HG03520 (cell line): Measurements from ENCODE around the gene KRTAP5-9.
"Not testable (repeated sequence)": the region's sequence is repeated elsewhere in the genome, so short reads cannot be mapped to it uniquely, and the experiment has no call there.

Experiments used
- ATAC-seq: cut with Tn5 transposase; IDR thresholded peaks from one replicate; pipeline ENCODE4 v1.9.1; 2021; ENCODE audit warnings: mild to moderate bottlenecking, moderate library complexity; ENCODE audit not compliant: unreplicated experiment

KRTAP5-9 gene

DNA sequence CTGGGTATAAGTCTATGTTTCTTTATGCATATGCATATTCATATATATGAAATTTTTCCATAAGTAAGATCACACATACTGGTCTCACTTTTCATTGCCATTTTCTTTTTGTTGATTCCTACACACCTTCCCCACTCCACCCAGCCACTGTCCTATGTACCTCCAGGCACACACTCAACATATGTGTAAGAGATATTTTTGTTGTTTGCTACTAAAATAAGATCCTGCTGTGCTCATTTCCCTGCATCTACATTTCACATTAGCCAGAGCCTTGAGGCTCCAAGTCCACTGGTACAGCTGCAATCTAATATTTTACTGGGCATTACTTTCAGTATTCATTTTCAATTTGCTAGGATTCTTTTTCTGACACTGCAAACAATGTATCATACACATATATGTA, 9.0 kb downstream of the KRTAP5-9 start:
- no peak for ATAC-seq

DNA sequence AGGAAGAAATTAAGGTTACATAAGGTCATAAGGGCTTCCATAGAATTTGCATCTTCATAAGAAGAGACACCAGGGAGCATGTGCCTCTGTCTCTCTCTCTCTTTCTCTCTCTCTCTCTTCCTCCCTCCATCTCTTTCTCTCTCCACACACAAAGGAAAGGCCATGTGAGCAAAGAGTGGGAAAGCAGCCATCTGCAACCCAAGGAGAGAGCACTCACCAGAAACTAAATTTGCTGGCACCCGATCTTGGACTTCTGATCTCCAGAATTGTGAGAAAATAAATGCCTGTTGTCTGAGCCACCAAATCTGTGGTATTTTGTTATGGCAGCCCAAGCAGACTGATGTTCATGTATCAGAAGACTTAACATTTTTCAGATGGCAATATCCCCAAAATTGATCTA, 10.8 kb downstream of the KRTAP5-9 start:
- no peak for ATAC-seq

DNA sequence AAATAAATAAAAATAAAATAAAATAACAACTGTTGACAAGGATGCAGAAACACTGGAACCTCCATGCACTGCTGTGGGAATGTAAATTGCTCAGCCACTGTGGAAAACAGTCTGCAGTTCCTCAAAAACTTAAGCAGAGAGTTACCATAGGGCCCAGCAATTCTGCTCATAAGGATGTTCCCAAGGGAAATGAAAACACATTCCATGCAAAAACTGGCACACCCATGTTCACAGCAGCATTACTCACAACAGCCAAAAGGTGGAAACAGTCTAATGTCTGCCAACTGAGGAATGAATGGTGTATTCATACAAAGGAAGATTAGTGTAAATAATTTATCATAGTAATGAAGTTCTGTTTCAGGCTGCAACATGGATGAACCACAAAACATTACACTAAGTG, 13.9 kb downstream of the KRTAP5-9 start:
- ATAC-seq = no peak

DNA sequence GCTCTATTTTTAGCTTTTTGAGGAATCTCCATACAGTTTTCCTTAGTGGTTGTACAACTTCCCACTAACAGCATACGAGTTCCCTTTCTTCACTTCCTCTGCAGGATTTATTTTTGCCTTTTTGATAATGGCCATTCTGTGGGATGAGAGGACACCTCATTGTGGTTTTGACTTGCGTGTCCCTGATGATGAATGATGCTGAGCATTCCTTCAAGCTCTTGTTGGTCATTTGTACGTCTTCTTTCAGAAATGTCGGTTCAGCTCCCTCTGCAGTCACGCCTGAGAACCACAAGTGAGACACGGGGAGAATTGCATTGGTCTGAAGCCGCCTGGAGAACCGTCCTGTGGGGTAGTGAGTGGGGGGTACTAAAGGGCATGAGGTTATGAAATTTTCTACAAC, 15.2 kb downstream of the KRTAP5-9 start:
- no peak for ATAC-seq

DNA sequence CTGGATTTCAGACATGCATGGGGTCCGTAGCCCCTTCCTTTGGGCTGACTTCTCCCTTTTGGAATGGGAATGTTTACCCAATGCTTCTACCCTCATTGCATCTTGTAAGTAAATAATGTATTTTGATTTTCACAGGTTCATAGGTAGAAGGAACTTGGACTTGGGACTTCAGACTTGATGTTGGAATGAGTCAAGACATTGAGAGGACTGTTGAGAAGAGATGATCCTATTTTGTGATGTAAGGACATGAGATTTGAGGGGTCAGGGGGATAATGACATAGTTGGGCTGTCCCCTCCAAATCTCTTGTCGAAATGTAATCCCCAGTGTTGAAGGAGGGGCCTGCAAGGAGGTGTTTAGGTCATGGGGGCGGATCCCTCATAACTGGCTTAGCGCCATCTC, 16.2 kb downstream of the KRTAP5-9 start:
- no peak for ATAC-seq

DNA sequence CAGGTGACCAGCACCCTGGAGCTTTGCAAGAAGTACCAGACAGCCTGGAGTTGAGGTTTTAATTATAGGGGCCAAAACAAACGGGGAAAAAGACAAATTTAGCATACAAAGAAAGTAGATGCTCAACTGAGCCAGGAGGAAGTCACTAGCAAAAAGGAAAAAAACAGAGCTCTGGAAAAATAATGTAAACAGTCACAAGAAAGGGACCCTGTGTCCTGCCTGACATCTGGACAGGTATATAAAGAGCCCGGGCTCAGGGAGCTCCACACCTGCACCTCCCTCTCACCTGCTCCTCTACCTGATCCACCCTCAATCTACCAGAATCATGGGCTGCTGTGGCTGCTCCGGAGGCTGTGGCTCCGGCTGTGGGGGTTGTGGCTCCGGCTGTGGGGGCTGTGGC, 17.0 kb downstream of the KRTAP5-9 start, which contains the start of gene KRTAP5-10:
TSS of gene KRTAP5-10 (plus strand) at position 301 of the 400 bp plus-strand sequence. CDS start at position 326, 25 bp downstream.
- no peak for ATAC-seq

DNA sequence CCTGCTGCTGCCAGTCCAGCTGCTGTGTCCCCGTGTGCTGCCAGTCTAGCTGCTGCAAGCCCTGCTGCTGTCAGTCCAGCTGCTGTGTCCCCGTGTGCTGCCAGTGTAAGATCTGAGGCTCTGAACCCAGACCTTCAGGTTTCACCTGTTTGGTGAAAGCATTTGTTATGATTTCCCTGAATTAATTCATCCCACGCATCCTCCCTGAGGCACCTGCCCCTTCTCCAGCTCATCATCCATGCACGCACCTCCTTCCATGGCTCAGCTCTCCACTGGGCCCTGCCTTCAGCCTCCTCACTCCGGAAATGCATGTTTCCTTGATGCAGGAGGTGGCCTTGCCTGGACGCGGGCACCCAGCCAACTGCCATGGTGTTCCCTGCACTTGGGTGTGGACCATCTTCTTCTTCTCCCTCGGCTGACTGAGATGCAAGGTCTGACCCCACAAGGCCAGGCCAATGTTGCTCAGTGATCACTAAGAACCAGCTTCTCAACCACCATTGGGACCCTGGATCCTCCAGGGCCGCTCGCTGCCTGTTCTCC, 17.9 kb downstream of the KRTAP5-9 start:
- ATAC-seq = no peak

DNA sequence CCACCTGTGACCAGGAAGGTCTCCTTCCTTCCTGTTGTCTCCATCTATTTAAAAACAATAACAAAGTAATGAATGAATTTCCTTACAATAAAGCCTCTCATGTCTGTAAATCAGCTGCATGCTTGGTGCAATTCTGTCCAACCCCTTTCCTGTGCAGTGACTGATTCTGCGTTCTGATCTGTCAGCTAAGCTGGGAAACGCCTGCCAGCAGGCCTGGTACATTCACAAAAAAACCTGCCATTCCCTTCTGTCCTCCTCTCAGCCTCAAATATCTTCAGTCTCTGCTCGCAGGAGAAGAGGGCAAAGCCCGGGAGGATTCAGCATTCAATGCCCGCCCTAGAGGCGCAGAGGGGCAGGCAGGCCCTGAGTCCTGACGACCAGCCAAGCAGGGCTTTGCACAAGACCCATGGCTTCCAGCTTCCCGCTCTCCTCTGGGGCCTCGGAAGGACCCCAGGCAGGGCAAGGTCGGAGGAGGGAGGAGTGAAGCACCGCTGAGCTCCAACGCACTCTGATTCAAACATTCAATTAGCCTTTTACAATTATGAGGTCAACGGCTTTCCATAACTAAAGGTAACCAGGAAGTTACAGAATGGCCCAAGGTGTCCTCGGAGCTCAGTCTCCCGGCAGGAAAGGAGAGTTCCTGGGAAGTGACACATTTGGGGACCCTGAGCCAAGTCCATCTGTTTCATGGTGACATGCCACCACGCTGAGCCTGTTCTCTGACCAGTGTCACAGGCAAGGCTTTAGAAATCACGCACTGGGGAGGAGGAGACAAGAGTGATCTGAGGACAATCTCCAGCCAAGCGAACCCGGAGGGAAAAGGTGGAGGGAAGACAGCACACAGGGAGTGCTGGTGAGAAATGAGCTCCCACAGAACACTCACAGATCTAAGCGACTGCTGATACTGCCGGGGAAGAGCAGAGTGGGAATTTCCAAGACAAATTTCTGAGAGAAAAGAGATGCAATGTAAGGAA, 18.7 kb downstream of the KRTAP5-9 start:
- ATAC-seq = not testable (repeated sequence)

DNA sequence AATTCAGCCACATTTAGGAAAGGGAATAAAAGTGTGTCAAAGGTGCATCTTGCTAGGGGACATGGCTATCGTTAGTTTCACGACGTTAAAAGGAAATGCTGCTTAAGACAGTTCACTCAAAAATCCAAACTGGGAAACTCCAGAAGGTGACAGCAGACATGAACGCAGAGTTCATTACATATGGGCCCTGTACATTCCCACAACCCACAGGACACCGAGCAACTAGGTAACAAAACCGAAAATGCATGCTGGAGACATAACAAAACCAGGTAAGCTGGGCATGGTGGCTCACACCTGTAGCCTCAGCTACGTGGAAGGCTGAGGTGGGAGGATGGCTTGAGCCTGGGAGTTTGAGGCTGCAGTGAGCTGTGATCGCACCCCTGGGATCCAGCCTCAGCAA, 19.4 kb downstream of the KRTAP5-9 start:
- ATAC-seq = not testable (repeated sequence)

DNA sequence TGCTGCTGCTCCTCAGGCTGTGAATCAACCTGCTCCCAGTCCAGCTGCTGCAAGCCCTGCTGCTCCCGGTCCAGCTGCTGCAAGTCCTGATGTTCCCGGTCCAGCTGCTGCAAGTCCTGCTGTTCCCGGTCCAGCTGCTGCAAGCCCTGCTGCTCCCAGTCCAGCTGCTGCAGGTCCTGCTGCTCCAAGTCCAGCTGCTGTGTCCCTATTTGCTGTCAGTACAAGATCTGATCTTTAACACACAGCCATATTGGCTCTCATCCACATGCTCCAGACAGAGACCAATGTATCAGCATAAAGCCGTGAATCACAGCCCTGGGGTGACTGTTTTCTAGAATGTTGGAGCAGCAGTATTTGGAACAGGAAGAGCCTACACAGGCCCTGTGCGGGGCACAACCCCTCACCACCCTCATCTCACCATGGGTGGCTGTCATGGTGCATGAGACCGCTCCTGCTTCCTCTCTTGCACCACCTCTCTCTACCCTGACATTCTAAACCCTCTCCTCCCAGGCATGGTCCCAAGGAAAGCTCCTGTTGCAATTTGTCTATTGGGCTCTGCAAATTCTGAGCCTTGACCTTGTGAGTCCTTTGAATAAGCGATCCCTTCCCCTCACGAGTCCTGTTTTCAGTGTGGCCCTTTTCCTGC, 20.6 kb downstream of the KRTAP5-9 start:
- ATAC-seq = no peak

DNA sequence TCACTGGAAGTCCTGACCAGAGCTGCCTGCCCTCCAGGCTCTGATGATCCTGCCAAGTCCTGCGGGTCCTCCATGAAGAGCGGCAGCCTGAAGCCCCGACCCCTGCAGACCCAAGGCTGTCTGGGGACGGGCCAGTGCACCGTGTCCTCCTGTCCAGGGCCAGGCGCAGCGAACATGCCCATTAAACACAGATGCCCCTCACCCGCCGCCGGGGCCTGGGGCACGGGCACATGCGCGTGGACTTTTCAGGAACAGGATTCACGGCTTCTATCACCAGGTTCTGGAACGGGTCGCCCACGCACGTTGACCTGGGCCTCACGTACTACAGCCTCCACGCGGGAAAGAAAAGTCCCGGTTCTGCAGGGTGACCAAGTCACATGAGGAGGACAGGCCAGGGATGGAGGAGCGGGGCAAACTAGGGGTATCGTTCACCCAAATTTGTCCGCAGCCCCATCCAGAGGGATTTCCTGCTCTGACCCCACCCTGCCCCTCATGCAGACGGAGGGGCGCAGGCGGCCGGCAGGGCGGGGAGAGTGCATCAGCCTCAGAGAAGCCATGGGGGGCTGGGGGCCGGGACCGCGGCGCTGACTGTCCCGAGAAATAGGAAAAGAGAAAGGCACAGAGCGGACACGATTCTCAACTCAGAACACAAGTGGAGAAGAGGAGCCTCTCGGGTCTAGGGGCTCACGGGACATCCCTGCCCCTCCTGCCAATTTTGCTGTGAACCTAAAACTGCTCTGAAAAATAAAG, 23.1 kb downstream of the KRTAP5-9 start:
- not testable (repeated sequence) for ATAC-seq

DNA sequence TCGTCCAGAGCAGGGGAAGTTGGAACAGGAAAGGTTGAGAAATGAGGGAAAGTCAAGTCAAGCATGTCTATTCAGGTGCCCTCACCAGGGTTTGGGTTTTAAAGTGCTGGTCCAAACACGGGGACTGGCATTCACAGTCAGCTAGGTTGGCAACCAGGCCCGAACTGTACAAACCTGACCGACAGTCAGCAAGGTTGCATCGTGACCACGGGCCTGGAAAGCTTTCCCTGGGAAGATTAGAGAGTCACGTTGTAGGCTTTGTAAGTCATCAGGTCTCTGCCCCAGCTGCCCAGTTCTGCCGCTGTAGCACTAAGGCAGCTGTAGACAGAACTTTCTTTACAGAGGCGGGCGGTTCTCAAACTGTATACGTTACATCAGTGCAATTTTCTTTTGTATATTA, 24.6 kb downstream of the KRTAP5-9 start:
- no peak for ATAC-seq

DNA sequence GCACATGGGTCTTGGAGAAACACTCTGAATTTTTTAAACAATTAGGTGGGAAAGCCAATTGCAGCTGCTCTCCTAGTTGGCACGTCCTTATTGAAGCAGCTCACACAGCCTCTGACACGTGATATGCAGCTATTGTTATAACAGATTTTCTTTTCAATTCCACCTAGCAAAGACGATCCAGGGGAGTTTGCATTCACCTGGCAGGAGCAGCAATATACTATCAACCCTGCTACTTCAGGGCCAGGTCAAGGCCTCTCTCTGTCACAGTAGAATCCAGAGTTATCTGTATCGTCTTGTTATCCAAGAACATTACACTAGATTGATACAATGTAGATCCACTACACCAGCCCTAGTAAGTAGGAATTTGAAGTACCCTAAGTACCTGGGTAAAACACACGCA, 26.2 kb downstream of the KRTAP5-9 start:
- ATAC-seq = no peak

DNA sequence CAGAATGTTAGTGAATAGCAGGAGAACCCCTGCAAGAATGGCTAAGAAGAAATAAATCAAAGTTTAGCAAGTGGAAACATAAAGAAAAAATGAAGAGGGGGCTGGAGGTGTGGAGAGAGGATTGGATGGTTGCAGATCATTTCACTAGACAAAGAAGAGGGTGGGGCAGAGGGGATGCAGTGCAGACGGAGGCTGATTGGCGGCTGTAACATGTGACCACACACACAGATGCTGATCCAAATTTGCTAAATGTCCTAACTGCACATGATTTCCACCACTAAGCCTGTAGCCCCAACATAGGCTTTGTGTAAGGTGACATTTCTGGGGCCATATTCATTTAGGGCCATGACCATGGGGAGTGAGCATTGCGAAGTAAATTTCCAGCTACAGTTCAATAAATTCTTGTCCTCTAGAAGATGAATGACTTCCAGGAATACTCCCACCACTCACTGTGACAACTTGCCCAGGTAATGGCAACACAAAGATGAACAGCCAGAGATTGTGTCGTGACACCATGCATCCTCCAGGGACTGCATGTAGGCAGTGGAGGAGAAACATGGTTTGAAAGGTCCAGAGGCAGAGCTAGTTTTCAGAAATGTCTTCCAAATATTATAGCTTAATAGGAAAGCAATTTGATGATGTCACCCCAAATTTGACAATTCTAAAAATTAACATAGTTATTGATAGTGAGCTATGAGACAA, 27.7 kb downstream of the KRTAP5-9 start:
- no peak for ATAC-seq

DNA sequence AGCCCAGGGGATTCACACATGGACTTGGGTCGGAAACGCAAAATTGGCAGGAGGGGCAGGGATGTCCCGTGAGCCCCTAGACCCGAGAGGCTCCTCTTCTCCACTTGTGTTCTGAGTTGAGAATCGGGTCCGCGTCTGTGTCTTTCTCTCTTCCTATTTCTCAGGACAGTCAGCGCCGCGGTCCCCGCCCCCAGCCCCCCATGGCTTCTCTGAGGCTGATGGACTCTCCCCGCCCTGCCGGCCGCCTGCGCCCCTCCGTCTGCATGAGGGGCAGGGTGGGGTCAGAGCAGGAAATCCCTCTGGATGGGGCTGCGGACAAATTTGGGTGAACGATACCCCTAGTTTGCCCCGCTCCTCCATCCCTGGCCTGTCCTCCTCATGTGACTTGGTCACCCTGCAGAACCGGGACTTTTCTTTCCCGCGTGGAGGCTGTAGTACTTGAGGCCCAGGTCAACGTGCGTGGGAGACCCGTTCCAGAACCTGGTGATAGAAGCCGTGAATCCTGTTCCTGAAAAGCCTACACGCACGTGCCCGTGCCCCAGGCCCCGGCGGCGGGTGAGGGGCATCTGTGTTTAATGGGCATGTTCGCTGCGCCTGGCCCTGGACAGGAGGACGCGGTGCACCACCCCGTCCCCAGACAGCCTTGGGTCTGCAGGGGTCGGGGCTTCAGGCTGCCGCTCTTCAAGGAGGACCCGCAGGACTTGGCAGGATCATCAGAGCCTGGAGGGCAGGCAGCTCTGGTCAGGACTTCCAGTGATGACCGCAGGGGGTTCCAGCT, 28.7 kb downstream of the KRTAP5-9 start:
- ATAC-seq = not testable (repeated sequence)

DNA sequence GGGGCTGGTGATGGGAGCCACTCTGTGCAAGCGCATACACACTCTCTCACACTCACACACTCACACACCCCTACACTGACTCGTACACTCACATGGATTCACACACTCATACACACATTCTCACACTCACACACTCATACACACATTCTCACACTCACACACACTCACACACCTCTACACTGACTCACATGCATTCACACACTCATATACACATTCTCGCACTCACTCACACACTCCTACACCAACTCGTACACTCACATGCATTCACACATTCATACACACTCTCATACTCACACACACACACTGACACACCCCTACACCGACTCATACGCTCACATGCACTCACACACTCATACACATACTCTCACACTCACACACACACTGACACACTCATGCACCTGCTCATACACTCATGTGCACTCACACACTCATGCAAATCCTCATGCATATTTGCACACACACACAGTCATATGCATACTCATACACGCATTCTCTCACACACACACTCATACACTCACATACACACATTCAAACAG, 29.3 kb downstream of the KRTAP5-9 start:
- no peak for ATAC-seq

DNA sequence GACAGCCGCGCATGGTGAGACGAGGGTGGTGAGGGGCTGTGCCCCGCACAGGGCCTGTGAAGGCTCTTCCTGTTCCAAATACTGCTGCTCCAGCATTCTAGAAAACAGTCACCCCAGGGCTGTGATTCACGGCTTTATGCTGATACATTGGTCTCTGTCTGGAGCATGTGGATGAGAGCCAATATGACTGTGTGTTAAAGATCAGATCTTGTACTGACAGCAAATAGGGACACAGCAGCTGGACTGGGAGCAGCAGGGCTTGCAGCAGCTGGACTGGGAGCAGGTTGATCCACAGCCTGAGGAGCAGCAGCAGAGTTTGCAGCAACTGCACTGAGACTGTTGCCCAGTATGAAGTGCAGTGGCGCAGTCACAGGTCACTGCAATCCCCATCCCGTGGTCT, 31.3 kb downstream of the KRTAP5-9 start:
- ATAC-seq = not testable (repeated sequence)

DNA sequence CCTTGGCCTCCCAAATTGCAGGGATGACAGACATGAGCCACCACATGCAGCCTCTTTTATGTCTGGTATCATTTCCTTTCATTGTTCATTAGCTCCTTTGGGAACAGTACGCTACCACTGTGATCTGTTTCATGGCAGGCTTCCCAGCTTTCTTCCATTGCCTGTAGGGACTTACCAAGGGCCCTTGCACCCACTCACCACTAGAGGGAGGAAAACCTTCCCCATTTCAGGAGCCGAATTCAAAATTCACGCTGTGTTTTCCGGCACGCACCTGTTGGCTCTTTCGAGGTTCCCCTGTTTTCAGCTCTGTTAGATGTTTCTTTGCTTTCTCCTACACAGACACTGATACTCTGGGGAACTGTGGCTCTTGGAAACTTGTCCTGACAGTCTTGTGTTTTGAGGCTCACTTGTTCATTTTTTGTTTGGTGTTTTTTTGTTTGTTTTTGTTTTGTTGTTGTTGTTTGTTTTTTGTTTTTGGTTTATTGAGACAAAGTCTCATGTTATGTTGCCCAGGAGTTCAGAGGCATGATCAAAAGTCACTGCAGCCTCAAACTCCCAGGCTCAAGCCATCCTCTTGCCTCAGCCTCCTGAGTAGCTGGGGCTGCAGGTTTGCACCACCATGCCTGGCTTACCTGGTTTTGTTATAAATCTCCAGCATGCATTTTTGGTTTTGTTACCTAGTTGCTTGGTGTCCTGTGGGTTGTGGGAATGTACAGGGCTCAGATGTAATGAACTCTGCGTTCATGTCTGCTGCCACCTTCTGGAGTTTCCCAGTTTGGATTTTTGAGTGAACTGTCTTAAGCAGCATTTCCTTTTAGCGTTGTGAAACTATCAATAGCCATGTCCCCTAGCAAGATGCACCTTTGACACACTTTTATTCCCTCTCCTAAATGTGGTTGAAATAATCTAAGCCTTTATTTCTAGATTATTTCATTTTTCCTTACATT, 32.1 kb downstream of the KRTAP5-9 start:
- ATAC-seq = no peak
